ENCODE measurements around the gene HS2ST1. TPM values are rescaled to one million over a fixed set of nuclear protein-coding genes. Genes with fewer than 3 reads are reported as not detected.

Gene HS2ST1
- total RNA-seq, 1 experiment from 2014 or later = 45.8 TPM

GRCh38 chr1:87039096-87039495 lies 124.7 kb downstream of the HS2ST1 start:
- H3K27ac ChIP-seq (ENCODE audit: low read depth, low read length, poor library complexity, severe bottlenecking) = no peak overlapping the region
- TF ChIP-seq EZH2 (IDR thresholded peaks at IDR 0.05; ENCODE audit: borderline replicate concordance, low read depth, low read length, poor library complexity, severe bottlenecking) = no peak
- no peak for TF ChIP-seq CTCF (conservative IDR thresholded peaks at IDR 0.05; ENCODE audit: low read depth, low read length)
- intact Hi-C loops (cut with micrococcal nuclease; ENCODE audit: unreplicated experiment) = no loop called here
- no TSS peak for BruUV-seq (replicated peaks)
- no peak for DNase-seq (ENCODE audit: low spot score)
- ChIA-PET CTCF (no interaction called here), POLR2A (ENCODE audit: low non-redundant PET) (no interaction called here)
- no peaks in the 10 kb centered on the region for H3K36me3 ChIP-seq (ENCODE audit: insufficient read depth, low read length, poor library complexity, severe bottlenecking)
- no peak overlapping the region for H3K4me3 ChIP-seq (ENCODE audit: low read depth, low read length, poor library complexity, severe bottlenecking)
- H3K9me3 ChIP-seq (ENCODE audit: low read depth, low read length, poor library complexity, severe bottlenecking) = no peaks in the 10 kb centered on the region
- peaks cover 17% of the 10 kb centered on the region for H3K4me1 ChIP-seq (ENCODE audit: insufficient read depth, low read length, poor library complexity, severe bottlenecking)
- H3K27me3 ChIP-seq (replicated peaks; ENCODE audit: insufficient read depth, low read depth, low read length, poor library complexity) = no peaks in the 10 kb centered on the region

- TF ChIP-seq CTCF (conservative IDR thresholded peaks at IDR 0.05; ENCODE audit: low read depth, low read length) = no peak
- no peak for TF ChIP-seq EZH2 (IDR thresholded peaks at IDR 0.05; ENCODE audit: borderline replicate concordance, low read depth, low read length, poor library complexity, severe bottlenecking)
- Histone ChIP-seq H3K27me3 (replicated peaks; ENCODE audit: insufficient read depth, low read depth, low read length, poor library complexity) (no peaks in the 10 kb centered on the region), H3K9me3 (ENCODE audit: low read depth, low read length, poor library complexity, severe bottlenecking) (no peaks in the 10 kb centered on the region), H3K4me3 (ENCODE audit: low read depth, low read length, poor library complexity, severe bottlenecking) (no peak overlapping the region), H3K4me1 (ENCODE audit: insufficient read depth, low read length, poor library complexity, severe bottlenecking) (peaks cover 17% of the 10 kb centered on the region), H3K27ac (ENCODE audit: low read depth, low read length, poor library complexity, severe bottlenecking) (no peak overlapping the region), H3K36me3 (ENCODE audit: insufficient read depth, low read length, poor library complexity, severe bottlenecking) (no peaks in the 10 kb centered on the region)
- DNase-seq (ENCODE audit: low spot score) = peak; percentile 12
- POLR2A ChIA-PET (ENCODE audit: low non-redundant PET) = no interaction called here
- intact Hi-C loops (cut with micrococcal nuclease; ENCODE audit: unreplicated experiment) = no loop called here
- CTCF ChIA-PET = no interaction called here
- no TSS peak for BruUV-seq (replicated peaks)
Observed at GRCh38 chr1:87042111-87042811, 127.8 kb downstream of the HS2ST1 start.

GRCh38 chr1:87044424-87044823 lies 130.0 kb downstream of the HS2ST1 start:
- POLR2A ChIA-PET (ENCODE audit: low non-redundant PET) = no interaction called here
- Histone ChIP-seq H3K4me3 (ENCODE audit: low read depth, low read length, poor library complexity, severe bottlenecking) (no peak overlapping the region), H3K36me3 (ENCODE audit: insufficient read depth, low read length, poor library complexity, severe bottlenecking) (no peaks in the 10 kb centered on the region), H3K27ac (ENCODE audit: low read depth, low read length, poor library complexity, severe bottlenecking) (no peak overlapping the region), H3K4me1 (ENCODE audit: insufficient read depth, low read length, poor library complexity, severe bottlenecking) (peaks cover 17% of the 10 kb centered on the region), H3K9me3 (ENCODE audit: low read depth, low read length, poor library complexity, severe bottlenecking) (peaks cover 14% of the 10 kb centered on the region), H3K27me3 (replicated peaks; ENCODE audit: insufficient read depth, low read depth, low read length, poor library complexity) (no peaks in the 10 kb centered on the region)
- no peak for TF ChIP-seq EZH2 (IDR thresholded peaks at IDR 0.05; ENCODE audit: borderline replicate concordance, low read depth, low read length, poor library complexity, severe bottlenecking)
- no peak for TF ChIP-seq CTCF (conservative IDR thresholded peaks at IDR 0.05; ENCODE audit: low read depth, low read length)
- CTCF ChIA-PET = no interaction called here
- no TSS peak for BruUV-seq (replicated peaks)
- no peak for DNase-seq (ENCODE audit: low spot score)
- intact Hi-C loops (cut with micrococcal nuclease; ENCODE audit: unreplicated experiment) = no loop called here

Data from A673 (cell line).